ENCODE measurements around the gene IRX3. TPM values are rescaled to one million over a fixed set of nuclear protein-coding genes. Genes with fewer than 3 reads are reported as not detected.
A peak's percentile ranks its signal among the peaks of the same experiment; 100 is the strongest.

Gene IRX3
- total RNA-seq, 2 donors from 2014 or later, result 33.2 to 95.1 TPM

DNA sequence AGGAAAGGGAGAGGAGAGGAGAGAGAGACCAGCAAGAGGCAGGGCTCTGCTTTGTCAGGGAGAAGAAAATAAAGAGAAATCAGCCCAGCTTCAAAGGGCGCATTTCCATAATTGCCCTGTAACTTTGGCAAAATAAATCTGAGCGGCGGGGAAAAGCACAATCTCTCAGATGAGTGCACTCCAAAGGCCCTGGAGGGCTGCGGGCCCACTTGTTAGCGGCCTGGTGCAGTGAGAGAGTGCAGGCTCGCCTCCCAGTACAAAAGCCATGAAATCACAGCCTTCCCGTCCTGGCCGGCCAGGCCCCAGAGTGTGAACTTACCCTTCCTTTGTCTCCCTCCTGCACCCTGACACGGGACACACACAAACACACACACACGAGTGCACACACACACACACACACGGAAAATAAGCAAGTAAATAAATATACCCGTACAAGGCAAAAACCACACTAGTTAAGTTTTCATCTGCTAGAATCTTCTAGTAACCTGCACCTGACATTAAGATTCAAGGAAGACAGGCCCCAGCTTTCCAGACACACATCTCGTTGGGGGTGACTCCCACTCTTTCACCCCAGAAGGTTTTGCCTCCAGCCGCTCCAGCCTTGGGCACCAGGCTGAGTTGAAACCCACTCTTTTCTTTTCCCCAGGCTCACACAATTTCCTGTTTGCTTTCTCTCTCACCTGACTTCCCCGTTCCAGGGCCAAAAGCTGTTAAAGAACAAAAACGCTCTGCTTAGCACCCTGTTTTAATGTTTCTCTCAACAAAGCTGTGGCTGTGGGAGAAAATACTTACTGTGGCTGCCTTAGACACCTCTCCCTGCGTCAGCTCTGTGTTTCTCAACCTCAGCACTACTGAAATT lies 8.5 kb downstream of the IRX3 start:
- H3K4me1 ChIP-seq (replicated peaks), result no peaks in the 10 kb centered on the region

DNA sequence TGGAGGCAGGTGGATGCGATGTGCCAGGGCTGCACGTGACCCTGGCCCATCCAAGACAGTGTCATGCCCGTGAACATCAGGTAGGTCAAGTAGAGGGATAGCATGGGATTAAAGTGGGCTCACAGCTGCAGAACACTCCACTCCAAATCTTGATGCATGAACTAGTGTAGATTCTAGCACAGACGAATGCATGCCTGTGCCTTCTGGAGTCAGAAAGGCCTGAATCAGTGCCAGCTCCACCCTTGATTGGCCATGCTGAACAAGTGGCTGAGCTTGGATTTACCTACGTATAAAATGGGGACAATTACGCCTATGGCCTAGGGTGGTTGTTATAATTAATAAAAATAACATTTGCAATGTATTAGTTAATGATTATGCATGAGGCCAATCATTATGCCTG lies 10.6 kb downstream of the IRX3 start:
- no peak for DNase-seq (ENCODE audit: low spot score)
- intact Hi-C loops (cut with DNase I), result loop anchor here (10.0 kb wide), 1 partner anchor 721 kb away; no protein-coding TSS in a partner anchor
- H3K27ac ChIP-seq, result no peak overlapping the region
- H3K36me3 ChIP-seq, result no peaks in the 10 kb centered on the region
- H3K9me3 ChIP-seq, result no peaks in the 10 kb centered on the region
- no peaks in the 10 kb centered on the region for H3K27me3 ChIP-seq (replicated peaks; ENCODE audit: insufficient read depth)
- 91% methylated on average over 6 of the region's 6 CpGs for WGBS
- H3K4me1 ChIP-seq (replicated peaks), result no peaks in the 10 kb centered on the region
- no peak overlapping the region for H3K4me3 ChIP-seq
- TF ChIP-seq POLR2A (IDR thresholded peaks at IDR 0.05) (no peak), POLR2AphosphoS5 (IDR thresholded peaks at IDR 0.05) (no peak)
- TF ChIP-seq, protein P1, sequence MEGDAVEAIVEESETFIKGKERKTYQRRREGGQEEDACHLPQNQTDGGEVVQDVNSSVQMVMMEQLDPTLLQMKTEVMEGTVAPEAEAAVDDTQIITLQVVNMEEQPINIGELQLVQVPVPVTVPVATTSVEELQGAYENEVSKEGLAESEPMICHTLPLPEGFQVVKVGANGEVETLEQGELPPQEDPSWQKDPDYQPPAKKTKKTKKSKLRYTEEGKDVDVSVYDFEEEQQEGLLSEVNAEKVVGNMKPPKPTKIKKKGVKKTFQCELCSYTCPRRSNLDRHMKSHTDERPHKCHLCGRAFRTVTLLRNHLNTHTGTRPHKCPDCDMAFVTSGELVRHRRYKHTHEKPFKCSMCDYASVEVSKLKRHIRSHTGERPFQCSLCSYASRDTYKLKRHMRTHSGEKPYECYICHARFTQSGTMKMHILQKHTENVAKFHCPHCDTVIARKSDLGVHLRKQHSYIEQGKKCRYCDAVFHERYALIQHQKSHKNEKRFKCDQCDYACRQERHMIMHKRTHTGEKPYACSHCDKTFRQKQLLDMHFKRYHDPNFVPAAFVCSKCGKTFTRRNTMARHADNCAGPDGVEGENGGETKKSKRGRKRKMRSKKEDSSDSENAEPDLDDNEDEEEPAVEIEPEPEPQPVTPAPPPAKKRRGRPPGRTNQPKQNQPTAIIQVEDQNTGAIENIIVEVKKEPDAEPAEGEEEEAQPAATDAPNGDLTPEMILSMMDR (IDR thresholded peaks at IDR 0.05), result no peak

More for the DNA sequence above, 8.5 kb downstream of the IRX3 start:
- Histone ChIP-seq H3K36me3 (no peaks in the 10 kb centered on the region), H3K27ac (peak overlapping the region; percentile 63 to 75), H3K4me3 (no peak overlapping the region), H3K27me3 (replicated peaks; ENCODE audit: insufficient read depth) (no peaks in the 10 kb centered on the region), H3K9me3 (no peaks in the 10 kb centered on the region)
- 45% methylated on average over 17 of the region's 17 CpGs for WGBS
- TF ChIP-seq, protein P1 (IDR thresholded peaks at IDR 0.05), result no peak
- TF ChIP-seq POLR2AphosphoS5 (IDR thresholded peaks at IDR 0.05) (peak; percentile 66), POLR2A (IDR thresholded peaks at IDR 0.05) (no peak)
- intact Hi-C loops (cut with DNase I), result loop anchor here (10.0 kb wide), 1 partner anchor 723 kb away; no protein-coding TSS in a partner anchor
- DNase-seq (ENCODE audit: low spot score), result peak; percentile 60

DNA sequence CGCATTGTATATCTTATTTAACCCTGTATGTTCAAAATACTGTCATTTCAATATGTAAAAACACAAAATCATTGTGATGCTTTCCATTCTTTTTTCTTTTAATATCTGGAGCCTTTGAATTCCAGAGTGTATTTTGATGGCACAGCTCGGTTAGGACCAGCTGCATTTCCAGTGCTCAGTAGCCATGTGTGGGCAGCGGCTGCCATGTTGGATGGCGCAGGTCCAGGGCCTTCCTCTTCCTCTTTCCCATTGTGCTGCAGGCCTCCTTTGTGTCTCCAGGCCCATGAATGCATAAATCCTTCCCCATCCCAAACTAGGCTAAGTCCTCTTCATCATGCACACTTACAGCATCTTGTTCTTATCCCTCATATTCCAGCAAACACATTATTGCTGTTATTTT lies 13.0 kb downstream of the IRX3 start:
- no peaks in the 10 kb centered on the region for H3K27me3 ChIP-seq (replicated peaks; ENCODE audit: insufficient read depth)
- H3K4me1 ChIP-seq (replicated peaks), result no peaks in the 10 kb centered on the region
- intact Hi-C loops (cut with DNase I), result loop anchor here (10.0 kb wide), 1 partner anchor 719 kb away; no protein-coding TSS in a partner anchor
- H3K4me3 ChIP-seq, result no peak overlapping the region
- no peak for DNase-seq (ENCODE audit: low spot score)
- TF ChIP-seq POLR2AphosphoS5 (IDR thresholded peaks at IDR 0.05) (no peak), POLR2A (IDR thresholded peaks at IDR 0.05) (no peak)
- TF ChIP-seq, protein P1 (IDR thresholded peaks at IDR 0.05), result no peak
- 89% methylated on average over 4 of the region's 4 CpGs for WGBS
- no peaks in the 10 kb centered on the region for H3K36me3 ChIP-seq
- H3K27ac ChIP-seq, result no peak overlapping the region
- no peaks in the 10 kb centered on the region for H3K9me3 ChIP-seq

DNA sequence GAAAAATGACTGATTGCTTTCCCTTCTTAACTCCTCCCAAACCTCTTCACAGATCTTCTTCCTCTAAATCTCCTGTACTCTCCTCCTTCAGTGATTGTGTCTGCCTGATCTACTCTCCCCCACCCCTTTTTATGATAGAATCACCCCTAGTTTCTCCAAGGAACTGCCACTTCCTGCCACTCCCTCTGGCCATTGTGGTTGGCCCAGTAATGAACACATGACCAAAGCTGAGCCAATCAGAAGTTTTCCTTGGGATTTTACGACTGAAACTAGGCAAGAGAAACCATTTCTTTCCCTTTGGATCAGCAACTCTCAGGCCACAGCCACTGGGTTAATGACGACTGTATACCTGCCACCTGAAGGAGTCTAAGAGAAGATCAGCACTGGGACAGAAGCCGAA lies 15.9 kb downstream of the IRX3 start:
- no peak for DNase-seq (ENCODE audit: low spot score)
- H3K27ac ChIP-seq, result no peak overlapping the region
- H3K27me3 ChIP-seq (replicated peaks; ENCODE audit: insufficient read depth), result no peaks in the 10 kb centered on the region
- H3K9me3 ChIP-seq, result no peaks in the 10 kb centered on the region
- H3K4me1 ChIP-seq (replicated peaks), result no peaks in the 10 kb centered on the region
- intact Hi-C loops (cut with DNase I), result loop anchor here (10.0 kb wide), 1 partner anchor 716 kb away; no protein-coding TSS in a partner anchor
- no peaks in the 10 kb centered on the region for H3K36me3 ChIP-seq
- 91% methylated on average over 3 of the region's 3 CpGs for WGBS
- TF ChIP-seq POLR2AphosphoS5 (IDR thresholded peaks at IDR 0.05), result no peak
- TF ChIP-seq POLR2A (IDR thresholded peaks at IDR 0.05), result no peak
- no peak overlapping the region for H3K4me3 ChIP-seq

DNA sequence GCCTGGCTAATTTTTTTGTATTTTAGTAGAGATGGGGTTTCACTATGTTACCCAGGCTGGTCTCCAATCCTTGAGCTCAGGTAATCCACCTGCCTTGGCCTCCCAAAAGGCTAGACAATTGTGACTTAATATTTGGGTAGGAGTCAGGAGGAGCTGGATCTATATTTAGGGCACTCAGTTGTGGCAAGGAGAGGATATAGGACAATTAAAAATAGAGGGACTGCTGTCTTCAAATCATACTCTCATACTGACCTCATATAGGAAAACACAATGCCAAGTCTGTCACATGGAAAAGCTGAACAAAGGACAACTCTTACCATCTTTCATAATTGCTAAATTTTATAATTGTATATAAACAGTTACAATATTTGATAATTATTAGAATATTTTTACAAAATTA lies 17.1 kb downstream of the IRX3 start:
- Histone ChIP-seq H3K4me3 (no peak overlapping the region), H3K27me3 (replicated peaks; ENCODE audit: insufficient read depth) (no peaks in the 10 kb centered on the region), H3K27ac (no peak overlapping the region), H3K4me1 (replicated peaks) (no peaks in the 10 kb centered on the region), H3K36me3 (no peaks in the 10 kb centered on the region), H3K9me3 (no peaks in the 10 kb centered on the region)
- intact Hi-C loops (cut with DNase I), result no loop called here
- no peak for DNase-seq (ENCODE audit: low spot score)
- TF ChIP-seq, protein P1 (IDR thresholded peaks at IDR 0.05), result no peak
- TF ChIP-seq POLR2A (IDR thresholded peaks at IDR 0.05) (no peak), POLR2AphosphoS5 (IDR thresholded peaks at IDR 0.05) (no peak)

Measured in prostate gland (tissue), 2 donors.